Mesenchymal stem cell (in vitro differentiated cells and primary cell): ENCODE results near the gene FBXO41.

Experiments
- DNase-seq: peaks from one replicate; pipeline ENCODE4 v3.0.0-alpha.2; 2013
- H2AFZ ChIP-seq: one replicate; pipeline ENCODE4 v1.6.1; 2013; ENCODE audit warnings: low read depth, mild to moderate bottlenecking, control low read depth, inconsistent platforms, low read length, moderate library complexity
- H2AK5ac ChIP-seq: 2 replicates; pipeline ENCODE4 v1.6.1; 2013; ENCODE audit warnings: low read length, moderate library complexity, mild to moderate bottlenecking, inconsistent platforms; ENCODE audit not compliant: severe bottlenecking
- H2BK120ac ChIP-seq: one replicate; pipeline ENCODE4 v1.6.1; 2013; ENCODE audit warnings: low read depth, mild to moderate bottlenecking, inconsistent platforms, low read length, moderate library complexity
- H2BK12ac ChIP-seq, 2 experiments: one replicate each; pipeline ENCODE4 v1.6.1; 2013; ENCODE audit warnings: inconsistent platforms in 2 of 2, low read length in 2 of 2, mild to moderate bottlenecking in 2 of 2, moderate library complexity in 2 of 2, control low read depth in 1 of 2
- H2BK15ac ChIP-seq: one replicate; pipeline ENCODE4 v1.6.1; 2013; ENCODE audit warnings: mild to moderate bottlenecking, low read depth, inconsistent platforms; ENCODE audit not compliant: poor library complexity, severe bottlenecking
- H2BK5ac ChIP-seq: 2 replicates; pipeline ENCODE4 v1.6.1; 2013; ENCODE audit warnings: low read depth, mild to moderate bottlenecking, low read length, control low read depth, inconsistent platforms; ENCODE audit not compliant: poor library complexity, severe bottlenecking
- H3K14ac ChIP-seq, 2 experiments: one replicate each; pipeline ENCODE4 v1.6.1; 2013; ENCODE audit warnings: inconsistent platforms in 2 of 2, low read length in 2 of 2, control low read depth in 1 of 2, mild to moderate bottlenecking in 1 of 2, moderate library complexity in 1 of 2
- H3K18ac ChIP-seq, 2 experiments: one replicate each; pipeline ENCODE4 v1.6.1; 2013; ENCODE audit warnings: inconsistent platforms in 2 of 2, low read length in 2 of 2, control low read depth in 1 of 2, low read depth in 1 of 2, mild to moderate bottlenecking in 1 of 2
- H3K23ac ChIP-seq, 2 experiments: one replicate each; pipeline ENCODE4 v1.6.1; 2013; ENCODE audit warnings: inconsistent platforms in 2 of 2, low read length in 2 of 2, mild to moderate bottlenecking in 2 of 2, moderate library complexity in 2 of 2, control low read depth in 1 of 2
- H3K27ac ChIP-seq: 2 replicates; pipeline ENCODE4 v1.5.1; 2013; ENCODE audit warnings: mild to moderate bottlenecking, moderate library complexity, low read length, control low read depth, inconsistent platforms; ENCODE audit not compliant: poor library complexity, severe bottlenecking
- H3K27me3 ChIP-seq, 2 experiments: 2 replicates each; pipeline versions ENCODE4 v1.6.1 to v1.7.0; 2013; ENCODE audit warnings: low read length in 2 of 2, mild to moderate bottlenecking in 2 of 2, moderate library complexity in 2 of 2, control low read depth in 1 of 2, inconsistent platforms in 1 of 2; ENCODE audit not compliant: control insufficient read depth in 1 of 2, insufficient read depth in 1 of 2
- H3K36me3 ChIP-seq, 2 experiments: 2 replicates each; pipeline versions ENCODE4 v1.6.1 to v1.7.0; 2013; ENCODE audit warnings: low read length in 2 of 2, control low read depth in 1 of 2, inconsistent platforms in 1 of 2, low read depth in 1 of 2, mild to moderate bottlenecking in 1 of 2; ENCODE audit not compliant: insufficient read depth in 2 of 2, control insufficient read depth in 1 of 2
- H3K4ac ChIP-seq, 2 experiments: one replicate each; pipeline ENCODE4 v1.6.1; 2013; ENCODE audit warnings: inconsistent platforms in 2 of 2, low read length in 2 of 2, mild to moderate bottlenecking in 2 of 2, moderate library complexity in 2 of 2, control low read depth in 1 of 2, low read depth in 1 of 2
- H3K4me1 ChIP-seq: 2 replicates; pipeline ENCODE4 v1.6.1; 2013; ENCODE audit warnings: low read depth, low read length, control low read depth; ENCODE audit not compliant: control insufficient read depth, insufficient read depth
- H3K4me2 ChIP-seq: 2 replicates; pipeline ENCODE4 v1.6.1; 2013; ENCODE audit warnings: low read length, mild to moderate bottlenecking, inconsistent platforms; ENCODE audit not compliant: poor library complexity, severe bottlenecking
- H3K4me3 ChIP-seq, 2 experiments: 2 replicates each; pipeline versions ENCODE4 v1.5.1 to v1.7.0; 2013; ENCODE audit warnings: low read length in 2 of 2, mild to moderate bottlenecking in 2 of 2, control low read depth in 1 of 2, low read depth in 1 of 2; ENCODE audit not compliant: insufficient read depth in 1 of 2
- H3K79me1 ChIP-seq: replicated peaks from 2 replicates; pipeline ENCODE4 v1.6.1; 2013; ENCODE audit warnings: mild to moderate bottlenecking, control low read depth, low read length, inconsistent platforms; ENCODE audit not compliant: poor library complexity, severe bottlenecking
- H3K9ac ChIP-seq: 2 replicates; pipeline ENCODE4 v1.7.0; 2013; ENCODE audit warnings: mild to moderate bottlenecking, low read length, moderate library complexity
- H3K9me3 ChIP-seq: 2 replicates; pipeline ENCODE4 v1.7.0; 2013; ENCODE audit warnings: mild to moderate bottlenecking, low read length; ENCODE audit not compliant: control insufficient read depth
- H4K8ac ChIP-seq: one replicate; pipeline ENCODE4 v1.6.1; 2013; ENCODE audit warnings: inconsistent platforms, mild to moderate bottlenecking, low read length, moderate library complexity
- H4K91ac ChIP-seq: one replicate; pipeline ENCODE4 v1.6.1; 2013; ENCODE audit warnings: mild to moderate bottlenecking, low read length, inconsistent platforms
- WGBS: methylation state at CpG from one replicate; pipeline ENCODE4 v1.1.7; 2013; ENCODE audit warnings: mixed read lengths; 5-methylcytosine and 5-hydroxymethylcytosine counted together

Gene FBXO41

GRCh38 chr2:73281244-73281643, 3.0 kb downstream of the FBXO41 start:
- no peak overlapping the region for H3K27ac ChIP-seq
- H2BK5ac ChIP-seq = no peak overlapping the region
- no peak overlapping the region for H2BK120ac ChIP-seq
- H3K36me3 ChIP-seq = no peaks in the 10 kb centered on the region
- no peak overlapping the region for H3K14ac ChIP-seq
- no peak overlapping the region for H2AK5ac ChIP-seq
- no peak overlapping the region for H2BK15ac ChIP-seq
- no peaks in the 10 kb centered on the region for H3K9me3 ChIP-seq
- H2AFZ ChIP-seq = no peak overlapping the region
- H3K27me3 ChIP-seq = peaks cover 42 to 54% of the 10 kb centered on the region in 2 experiments
- H4K8ac ChIP-seq = no peak overlapping the region
- H3K79me1 ChIP-seq = peaks cover 2% of the 10 kb centered on the region
- H3K4me2 ChIP-seq = no peak overlapping the region
- H3K18ac ChIP-seq = no peak overlapping the region
- no peak overlapping the region for H3K9ac ChIP-seq
- H3K4me3 ChIP-seq = no peak overlapping the region
- no peak overlapping the region for H3K4ac ChIP-seq
- H2BK12ac ChIP-seq = no peak overlapping the region
- H3K23ac ChIP-seq = no peak overlapping the region
- no peak for DNase-seq
- H4K91ac ChIP-seq = no peak overlapping the region
- peaks cover 19% of the 10 kb centered on the region for H3K4me1 ChIP-seq

GRCh38 chr2:73279852-73280251, 4.4 kb downstream of the FBXO41 start:
- Histone ChIP-seq H3K4me2 (no peak overlapping the region), H3K9me3 (no peaks in the 10 kb centered on the region), H3K79me1 (peaks cover 2% of the 10 kb centered on the region), H3K23ac (no peak overlapping the region), H3K4ac (no peak overlapping the region), H4K8ac (no peak overlapping the region), H3K4me3 (no peak overlapping the region), H3K4me1 (peaks cover 16% of the 10 kb centered on the region), H2AFZ (no peak overlapping the region), H2BK15ac (no peak overlapping the region), H3K27me3 (peaks cover 28 to 40% of the 10 kb centered on the region in 2 experiments), H2BK5ac (no peak overlapping the region), H2AK5ac (no peak overlapping the region), H3K18ac (no peak overlapping the region), H3K14ac (no peak overlapping the region), H3K9ac (no peak overlapping the region), H4K91ac (no peak overlapping the region), H2BK120ac (no peak overlapping the region), H3K36me3 (no peaks in the 10 kb centered on the region), H3K27ac (no peak overlapping the region), H2BK12ac (no peak overlapping the region)
- WGBS = 63% methylated on average over 6 of the region's 9 CpGs
- DNase-seq = no peak

DNA sequence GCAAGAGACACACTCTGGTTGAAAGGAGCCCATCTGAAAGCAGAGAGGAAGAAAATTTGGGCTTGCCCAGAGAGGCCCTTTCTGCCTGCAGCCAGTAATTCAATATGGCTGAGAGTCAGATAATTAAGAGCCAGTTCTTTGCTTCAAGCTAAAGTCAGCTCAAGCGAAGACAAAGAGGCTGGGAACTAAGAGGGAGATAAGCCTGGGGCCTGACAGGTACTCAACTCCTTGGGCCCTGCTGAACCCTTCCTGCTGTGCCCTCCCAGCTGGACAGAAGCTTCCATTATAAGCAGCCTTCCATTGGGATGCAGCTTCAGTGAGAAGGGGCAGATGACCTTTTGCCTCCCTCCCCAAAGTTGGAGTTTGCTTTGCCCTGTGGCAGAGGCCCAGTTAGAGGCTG, 12.0 kb downstream of the FBXO41 start:
- no peak overlapping the region for H4K91ac ChIP-seq
- no peak overlapping the region for H2AFZ ChIP-seq
- H2BK5ac ChIP-seq = no peak overlapping the region
- no peak for DNase-seq
- H4K8ac ChIP-seq = no peak overlapping the region
- H2BK15ac ChIP-seq = no peak overlapping the region
- no peaks in the 10 kb centered on the region for H3K9me3 ChIP-seq
- no peak overlapping the region for H3K4me3 ChIP-seq
- H2BK120ac ChIP-seq = no peak overlapping the region
- no peak overlapping the region for H3K4me2 ChIP-seq
- no peak overlapping the region for H3K23ac ChIP-seq
- H3K18ac ChIP-seq = no peak overlapping the region
- peaks cover 14% of the 10 kb centered on the region for H3K4me1 ChIP-seq
- no peak overlapping the region for H3K4ac ChIP-seq
- H3K9ac ChIP-seq = no peak overlapping the region
- H3K27me3 ChIP-seq = peaks cover 48 to 51% of the 10 kb centered on the region in 2 experiments
- no peak overlapping the region for H2BK12ac ChIP-seq
- no peak overlapping the region for H2AK5ac ChIP-seq
- H3K27ac ChIP-seq = no peak overlapping the region
- H3K36me3 ChIP-seq = no peaks in the 10 kb centered on the region
- no peak overlapping the region for H3K14ac ChIP-seq
- H3K79me1 ChIP-seq = no peaks in the 10 kb centered on the region
- WGBS = 94% methylated on average over 1 of the region's 1 CpG

DNA sequence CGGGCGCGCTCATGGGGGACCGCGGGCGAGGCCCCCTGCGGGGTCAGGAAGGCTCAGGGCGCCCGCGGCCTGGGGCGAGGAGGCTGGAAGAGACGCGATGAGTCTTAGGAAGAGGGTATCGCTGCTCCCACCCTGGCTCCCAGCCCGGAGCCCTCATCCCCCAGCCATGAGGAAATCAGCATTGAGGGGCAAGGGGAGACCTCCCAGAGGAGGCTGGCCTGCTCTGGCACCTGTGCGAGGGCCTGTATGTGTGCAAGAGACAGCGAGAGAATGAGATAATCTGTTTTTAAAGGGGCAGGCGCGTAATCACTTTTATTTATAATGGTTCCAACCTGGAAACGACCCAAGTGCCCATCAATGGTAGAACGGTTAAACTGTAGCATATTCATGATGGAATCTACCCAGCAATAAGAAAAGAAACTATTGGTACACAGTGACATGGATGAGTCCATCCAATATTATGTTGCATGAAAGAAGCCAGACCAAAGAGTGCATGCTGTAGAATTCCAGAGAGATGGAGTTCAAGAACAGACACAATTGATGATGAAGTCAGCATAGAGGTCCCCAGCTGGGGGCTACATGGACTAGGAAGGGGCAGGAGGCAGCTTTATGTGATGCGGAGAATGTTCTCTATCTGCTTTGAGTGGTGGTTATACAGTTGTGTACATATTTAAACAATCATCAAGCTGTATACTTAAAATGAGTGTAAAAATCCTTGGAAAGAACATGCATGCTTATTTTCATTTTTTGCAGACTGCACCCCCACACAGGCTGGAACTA, 14.4 kb downstream of the FBXO41 start:
- H3K23ac ChIP-seq = no peak overlapping the region
- peaks cover 0 to 7% of the 10 kb centered on the region in 2 experiments for H3K36me3 ChIP-seq
- peak overlapping the region; percentile 62 for H3K4me2 ChIP-seq
- no peak overlapping the region for H2BK12ac ChIP-seq
- peaks cover 49 to 60% of the 10 kb centered on the region in 2 experiments for H3K27me3 ChIP-seq
- no peak overlapping the region for H4K91ac ChIP-seq
- H2BK5ac ChIP-seq = no peak overlapping the region
- no peak overlapping the region for H4K8ac ChIP-seq
- no peak overlapping the region for H2BK15ac ChIP-seq
- no peak overlapping the region for H2AK5ac ChIP-seq
- WGBS = 24% methylated on average over 20 of the region's 22 CpGs
- no peak overlapping the region for H3K9ac ChIP-seq
- H3K14ac ChIP-seq = no peak overlapping the region
- no peak overlapping the region for H3K27ac ChIP-seq
- no peaks in the 10 kb centered on the region for H3K79me1 ChIP-seq
- H3K4ac ChIP-seq = no peak overlapping the region
- H2BK120ac ChIP-seq = no peak overlapping the region
- no peak overlapping the region for H3K4me3 ChIP-seq
- H2AFZ ChIP-seq = no peak overlapping the region
- H3K4me1 ChIP-seq = peaks cover 19% of the 10 kb centered on the region
- DNase-seq = no peak
- no peak overlapping the region for H3K18ac ChIP-seq
- H3K9me3 ChIP-seq = no peaks in the 10 kb centered on the region
